Right cardiac atrium (tissue), 5 donors: ENCODE results near the gene ACAD8. TPM values are rescaled to one million over a fixed set of nuclear protein-coding genes. Genes with fewer than 3 reads are reported as not detected.
A peak's percentile ranks its signal among the peaks of the same experiment; 100 is the strongest.
"Not testable (repeated sequence)": the region's sequence is repeated elsewhere in the genome, so short reads cannot be mapped to it uniquely, and the experiment has no call there.

Experiments used
- ATAC-seq, 2 donors: fragments of 200-7000 bp; cut with Tn5 transposase; one replicate each; pipeline versions ENCODE4 v1.8.0 to v1.9.1; 2020; ENCODE audit warnings: moderate library complexity in 2 of 2, mild to moderate bottlenecking in 1 of 2
- DNase-seq, 3 donors: peaks; one replicate each; pipeline ENCODE4 v3.0.0-alpha.2; 2020
- H3K27ac ChIP-seq: one replicate; pipeline ENCODE4 v1.5.1; 2013; ENCODE audit warnings: mild to moderate bottlenecking, low read length, control low read depth, moderate library complexity
- H3K27me3 ChIP-seq: one replicate; pipeline ENCODE4 v1.6.1; 2013; ENCODE audit not compliant: control insufficient read depth, insufficient read depth
- H3K4me1 ChIP-seq: one replicate; pipeline ENCODE4 v1.6.1; 2013; ENCODE audit warnings: low read length; ENCODE audit not compliant: control insufficient read depth, insufficient read depth
- H3K4me3 ChIP-seq: one replicate; pipeline ENCODE4 v1.5.1; 2013; ENCODE audit warnings: low read length, control low read depth
- H3K9me3 ChIP-seq: one replicate; pipeline ENCODE4 v1.6.1; 2013; ENCODE audit warnings: low read length; ENCODE audit not compliant: control insufficient read depth
- WGBS: extraction: QIAGEN DNeasy Blood & Tissue Kit; methylation state at CpG from one replicate; pipeline ENCODE4 v1.1.7; 2013; 5-methylcytosine and 5-hydroxymethylcytosine counted together
- intact Hi-C, 4 donors: fragments of 100-400 bp; cut with DNase I; formaldehyde crosslinking; loops; one replicate each; pipeline versions ENCODE4 v1.11.0 to v1.14.0; 2022 to 2023
- polyA plus RNA-seq: library from polyadenylated mRNA; stranded (reverse); fragments of 200-250 nt; gene quantifications from one replicate; pipeline ENCODE4 v1.2.3, GENCODE V29; 2013
- total RNA-seq, 4 donors: library from RNA; stranded (reverse); fragmentation: NEBNext Ultra II Directional; extraction: Animal tissue kit (Norgen Biotek cat#: 25700); gene quantifications; one replicate each; pipeline ENCODE4 v1.2.1, GENCODE V29; 2021
- donor health status: healthy with polysubstance abuse.
- donor health status: DM: no; HTN: yes; CAD: no.
- donor health status: DM: no; HTN: no; CAD: no.
- donor health status: DM: no; HTN: yes; CAD: no; lungs with severe emphysema.
- donor health status: DM: yes; HTN: yes; CAD: no.

The ACAD8 gene
- total and polyA plus RNA-seq, 5 donors: 18.7 to 34.6 (median 25.6) TPM

DNA sequence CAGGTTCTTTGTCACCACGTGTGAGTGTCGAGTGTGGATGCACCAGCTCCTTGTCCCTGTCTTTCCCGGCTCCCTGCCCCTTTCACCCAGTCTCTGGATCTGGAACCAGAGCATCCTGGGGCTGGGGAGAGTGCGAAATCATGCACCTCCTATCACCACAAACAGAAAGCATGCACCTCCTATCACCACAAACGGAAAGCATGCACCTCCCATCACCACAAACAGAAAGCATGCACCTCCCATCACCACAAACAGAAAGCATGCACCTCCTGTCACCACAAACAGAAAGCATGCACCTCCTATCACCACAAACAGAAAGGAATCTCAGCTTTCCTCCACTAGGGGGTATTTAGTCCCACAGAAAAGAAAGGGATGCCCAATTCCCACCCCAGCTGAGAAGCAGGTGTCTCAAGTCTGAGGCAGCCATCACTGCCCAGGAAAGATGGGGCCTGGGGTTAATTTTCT lies 16.9 kb downstream of the ACAD8 start:
- DNase-seq (no peak), ATAC-seq (no peak)
- 30% methylated on average over 5 of the region's 5 CpGs for WGBS
- H3K27me3 ChIP-seq: no peaks in the 10 kb centered on the region
- intact Hi-C loops: no loop called here
- no peaks in the 10 kb centered on the region for H3K9me3 ChIP-seq
- no peak overlapping the region for H3K4me3 ChIP-seq
- H3K27ac ChIP-seq: no peak overlapping the region
- no peaks in the 10 kb centered on the region for H3K4me1 ChIP-seq

DNA sequence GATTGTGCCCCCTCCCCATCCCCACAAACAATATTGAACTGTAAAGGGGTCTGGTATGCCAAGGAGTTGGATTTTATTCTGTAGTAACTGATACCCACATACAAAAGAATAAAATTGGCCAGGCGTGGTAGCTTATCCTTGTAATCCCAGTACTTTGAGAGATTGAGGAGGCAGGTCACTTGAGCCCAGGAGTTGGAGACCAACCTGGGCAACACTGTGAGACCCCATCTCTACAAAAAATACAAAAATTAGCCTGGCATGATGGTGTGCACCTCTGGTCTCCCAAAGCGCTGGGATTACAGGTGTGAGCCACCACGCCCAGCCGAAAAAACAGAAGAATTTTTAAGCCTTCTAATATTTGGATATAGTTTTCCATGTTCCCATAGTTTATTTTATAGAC lies 18.6 kb downstream of the ACAD8 start:
- Histone ChIP-seq H3K27ac (no peak overlapping the region), H3K4me1 (no peaks in the 10 kb centered on the region), H3K4me3 (no peak overlapping the region), H3K9me3 (no peaks in the 10 kb centered on the region), H3K27me3 (no peaks in the 10 kb centered on the region)
- DNase-seq: no peak
- WGBS: 92% methylated on average over 4 of the region's 4 CpGs
- intact Hi-C loops: no loop called here
- ATAC-seq: no peak

DNA sequence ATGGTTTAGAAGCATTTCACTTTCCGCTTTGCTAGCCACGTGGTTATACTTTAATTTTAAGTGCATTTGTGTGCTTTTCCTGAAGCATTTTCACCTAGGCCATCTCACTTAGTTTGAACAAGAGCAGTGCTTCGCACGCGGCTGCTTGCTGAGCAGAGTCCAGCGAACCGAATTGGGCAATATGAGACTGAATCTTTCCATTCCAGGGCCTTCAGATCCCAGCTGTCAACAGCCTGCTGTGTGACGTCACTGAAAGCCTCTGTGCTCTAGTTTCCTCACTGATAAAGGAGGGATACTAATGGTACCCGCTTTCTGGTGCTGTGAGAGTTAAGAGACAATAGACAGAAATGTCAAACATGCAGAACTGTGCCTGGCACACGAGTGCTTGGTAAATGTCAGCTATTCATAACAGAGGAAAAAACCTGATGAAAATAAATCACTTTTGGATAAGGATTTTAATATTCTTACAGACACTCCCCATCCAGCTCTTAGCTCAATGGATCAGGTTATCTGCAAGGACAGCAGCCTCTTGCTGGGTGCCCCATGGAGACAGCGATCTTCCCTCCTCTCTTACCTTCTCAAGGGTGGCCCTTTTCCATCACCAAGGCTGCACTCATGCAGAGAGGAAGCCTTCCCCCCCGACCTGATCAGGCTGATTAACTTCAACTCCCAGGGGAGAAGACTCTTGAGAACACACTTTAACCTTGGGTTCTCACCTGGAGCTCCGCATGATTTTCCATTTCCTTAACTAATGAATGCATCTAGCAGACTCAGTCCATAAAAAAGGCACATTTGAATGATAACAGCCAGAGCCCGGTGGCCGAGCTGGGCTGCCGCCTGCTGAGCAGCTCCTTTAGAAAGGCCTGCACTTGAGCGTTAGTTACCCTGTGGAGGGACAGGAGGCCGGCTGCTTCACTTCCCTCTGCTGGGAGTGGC lies 19.3 kb downstream of the ACAD8 start:
- Histone ChIP-seq H3K9me3 (no peaks in the 10 kb centered on the region), H3K27ac (no peak overlapping the region), H3K4me3 (no peak overlapping the region), H3K4me1 (no peaks in the 10 kb centered on the region), H3K27me3 (no peaks in the 10 kb centered on the region)
- peak; percentile 53 to 78 (median 56) for DNase-seq
- ATAC-seq: peak; percentile 67 to 70
- intact Hi-C loops: no loop called here
- WGBS: 27% methylated on average over 18 of the region's 18 CpGs

DNA sequence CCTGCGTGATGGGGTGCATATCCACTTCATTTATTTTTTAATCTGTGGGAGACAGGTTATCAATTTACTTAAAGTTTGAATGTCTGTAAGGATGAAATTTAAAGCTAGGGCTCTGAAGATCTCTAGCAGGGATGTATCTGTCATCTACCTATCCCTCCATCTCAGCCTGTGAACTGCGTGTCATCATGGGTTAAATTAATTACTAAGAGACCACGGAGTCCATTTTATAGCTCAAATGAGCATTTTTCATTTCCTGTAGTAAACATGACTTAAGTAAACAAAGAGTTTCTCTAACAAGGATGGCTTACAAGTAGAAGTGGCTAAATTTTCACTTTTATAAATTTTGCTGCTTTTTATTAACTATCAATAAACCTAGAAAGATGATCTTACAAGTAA lies 19.9 kb downstream of the ACAD8 start:
- H3K9me3 ChIP-seq: no peaks in the 10 kb centered on the region
- DNase-seq: no peak
- no peak overlapping the region for H3K4me3 ChIP-seq
- no peaks in the 10 kb centered on the region for H3K4me1 ChIP-seq
- H3K27ac ChIP-seq: no peak overlapping the region
- 35% methylated on average over 3 of the region's 3 CpGs for WGBS
- intact Hi-C loops: no loop called here
- ATAC-seq: no peak
- no peaks in the 10 kb centered on the region for H3K27me3 ChIP-seq

- no peak overlapping the region for H3K27ac ChIP-seq
- no peak for ATAC-seq
- no peaks in the 10 kb centered on the region for H3K9me3 ChIP-seq
- H3K27me3 ChIP-seq: no peaks in the 10 kb centered on the region
- intact Hi-C loops: no loop called here
- WGBS: 25% methylated on average over 5 of the region's 5 CpGs
- no peak for DNase-seq
- no peaks in the 10 kb centered on the region for H3K4me1 ChIP-seq
- H3K4me3 ChIP-seq: no peak overlapping the region
These were observed 21.8 kb downstream of the ACAD8 start for GRCh38 chr11:134275188-134275533.

GRCh38 chr11:134275534-134276395 lies 22.4 kb downstream of the ACAD8 start, which contains the start of gene GLB1L3:
GLB1L3 (plus strand) TSS chr11:134276379; CDS start chr11:134276741, 362 bp downstream.
- Histone ChIP-seq H3K27me3 (no peaks in the 10 kb centered on the region), H3K27ac (no peak within 1 kb of the TSS), H3K4me3 (peak within 1 kb of the TSS; percentile 11), H3K9me3 (no peaks in the 10 kb centered on the region), H3K4me1 (no peaks in the 10 kb centered on the region)
- intact Hi-C loops: no loop called here
- ATAC-seq: peak; percentile 33 to 63
- 2% methylated on average over 68 of the region's 68 CpGs for WGBS
- DNase-seq: peak in 1 of 3 donors; percentile 58

- no peaks in the 10 kb centered on the region for H3K4me1 ChIP-seq
- no peaks in the 10 kb centered on the region for H3K27me3 ChIP-seq
- no peak overlapping the region for H3K27ac ChIP-seq
- no peaks in the 10 kb centered on the region for H3K9me3 ChIP-seq
- ATAC-seq (peak in 1 of 2 donors; percentile 40), DNase-seq (peak in 1 of 3 donors; percentile 40)
- peak overlapping the region; percentile 11 for H3K4me3 ChIP-seq
- intact Hi-C loops: no loop called here
- WGBS: 1% methylated on average over 88 of the region's 88 CpGs
These were observed 23.2 kb downstream of the ACAD8 start for GRCh38 chr11:134276396-134277182.

- Histone ChIP-seq H3K9me3 (no peaks in the 10 kb centered on the region), H3K27ac (no peak overlapping the region), H3K4me1 (no peaks in the 10 kb centered on the region), H3K27me3 (no peaks in the 10 kb centered on the region), H3K4me3 (no peak overlapping the region)
- 15% methylated on average over 36 of the region's 36 CpGs for WGBS
- ATAC-seq (no peak), DNase-seq (no peak)
- intact Hi-C loops: no loop called here
These were observed 24.0 kb downstream of the ACAD8 start for GRCh38 chr11:134277183-134278001.

- WGBS: 92% methylated on average over 4 of the region's 4 CpGs
- ATAC-seq (no peak), DNase-seq (no peak)
- Histone ChIP-seq H3K27ac (no peak overlapping the region), H3K4me3 (no peak overlapping the region), H3K9me3 (no peaks in the 10 kb centered on the region), H3K4me1 (no peaks in the 10 kb centered on the region), H3K27me3 (no peaks in the 10 kb centered on the region)
- intact Hi-C loops: no loop called here
These were observed 25.0 kb downstream of the ACAD8 start for GRCh38 chr11:134278356-134278755.

DNA sequence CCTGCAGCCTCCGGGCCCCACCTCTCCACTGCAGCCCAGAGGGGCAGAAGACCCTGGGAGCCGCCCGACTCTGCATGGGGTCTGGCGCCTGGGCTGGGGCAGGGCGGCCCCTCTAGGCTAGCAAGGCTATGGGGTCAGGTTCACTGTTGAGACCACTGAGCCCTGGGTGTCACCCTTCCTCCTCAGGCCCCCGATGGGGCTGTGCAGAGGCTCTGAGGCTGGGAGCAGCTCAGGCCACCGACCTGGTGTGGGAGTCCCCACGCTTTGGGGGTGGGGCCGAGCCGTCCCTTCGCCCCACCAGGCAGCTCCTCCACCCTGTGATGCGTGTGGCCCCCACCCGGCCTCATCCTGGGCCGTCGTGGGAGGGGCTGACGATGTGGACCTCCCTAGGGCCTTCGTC lies 28.3 kb downstream of the ACAD8 start:
- H3K4me1 ChIP-seq, H3K27me3 ChIP-seq, H3K9me3 ChIP-seq, DNase-seq, intact Hi-C loops, H3K27ac ChIP-seq, H3K4me3 ChIP-seq: not testable (repeated sequence)
- 81% methylated on average over 15 of the region's 17 CpGs for WGBS
- peak; percentile 14 to 37 for ATAC-seq
